HG03066 (cell line): Measurements from ENCODE around the gene BIN1.

Experiments used
- ATAC-seq: cut with Tn5 transposase; IDR thresholded peaks from one replicate; pipeline ENCODE4 v1.9.1; 2021; ENCODE audit warnings: low read depth; ENCODE audit not compliant: unreplicated experiment

The BIN1 gene

DNA sequence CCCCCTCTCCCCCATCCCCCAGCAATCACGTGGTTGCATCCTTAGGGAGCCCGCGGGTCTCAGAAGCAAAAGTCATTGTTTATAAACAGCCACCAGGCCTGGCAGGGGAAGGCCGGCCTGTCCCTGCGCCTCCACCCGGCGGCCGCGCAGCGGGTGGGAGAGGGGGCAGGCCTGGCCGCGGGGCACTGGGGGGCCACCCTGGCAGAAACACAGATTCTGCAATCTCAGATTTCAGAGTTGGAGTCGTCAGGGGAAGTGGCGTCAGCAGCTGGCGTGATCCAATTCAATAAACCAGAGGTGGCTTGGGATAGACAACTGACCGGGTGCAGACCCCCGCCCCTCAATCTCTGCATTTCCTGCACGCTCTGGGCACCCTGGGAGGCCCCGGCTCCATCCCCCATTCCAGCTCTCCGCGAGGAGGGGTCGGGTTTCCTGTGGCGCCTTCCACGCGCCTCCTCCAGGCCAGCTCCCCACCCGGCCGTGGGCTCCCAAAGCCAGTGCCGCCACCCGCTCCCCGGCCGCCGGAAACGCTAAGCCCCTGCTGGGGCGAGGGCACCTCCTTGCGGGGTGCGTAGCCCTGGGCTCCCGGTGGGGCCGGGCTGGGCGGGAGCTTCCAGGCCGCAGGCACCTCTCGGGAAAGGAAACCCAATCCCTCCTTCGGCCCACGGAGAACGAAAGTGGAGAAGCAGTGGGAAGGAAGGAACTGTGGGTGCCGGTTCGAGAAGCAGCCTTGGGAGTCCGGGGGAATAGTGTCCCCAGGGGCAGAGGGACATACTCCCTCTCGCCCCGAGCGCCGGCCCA, 1.1 kb downstream of the BIN1 start:
- no peak for ATAC-seq

GRCh38 chr2:127104881-127105655, 1.9 kb downstream of the BIN1 start:
- no peak for ATAC-seq

GRCh38 chr2:127104166-127104660, 2.7 kb downstream of the BIN1 start:
- ATAC-seq = no peak

DNA sequence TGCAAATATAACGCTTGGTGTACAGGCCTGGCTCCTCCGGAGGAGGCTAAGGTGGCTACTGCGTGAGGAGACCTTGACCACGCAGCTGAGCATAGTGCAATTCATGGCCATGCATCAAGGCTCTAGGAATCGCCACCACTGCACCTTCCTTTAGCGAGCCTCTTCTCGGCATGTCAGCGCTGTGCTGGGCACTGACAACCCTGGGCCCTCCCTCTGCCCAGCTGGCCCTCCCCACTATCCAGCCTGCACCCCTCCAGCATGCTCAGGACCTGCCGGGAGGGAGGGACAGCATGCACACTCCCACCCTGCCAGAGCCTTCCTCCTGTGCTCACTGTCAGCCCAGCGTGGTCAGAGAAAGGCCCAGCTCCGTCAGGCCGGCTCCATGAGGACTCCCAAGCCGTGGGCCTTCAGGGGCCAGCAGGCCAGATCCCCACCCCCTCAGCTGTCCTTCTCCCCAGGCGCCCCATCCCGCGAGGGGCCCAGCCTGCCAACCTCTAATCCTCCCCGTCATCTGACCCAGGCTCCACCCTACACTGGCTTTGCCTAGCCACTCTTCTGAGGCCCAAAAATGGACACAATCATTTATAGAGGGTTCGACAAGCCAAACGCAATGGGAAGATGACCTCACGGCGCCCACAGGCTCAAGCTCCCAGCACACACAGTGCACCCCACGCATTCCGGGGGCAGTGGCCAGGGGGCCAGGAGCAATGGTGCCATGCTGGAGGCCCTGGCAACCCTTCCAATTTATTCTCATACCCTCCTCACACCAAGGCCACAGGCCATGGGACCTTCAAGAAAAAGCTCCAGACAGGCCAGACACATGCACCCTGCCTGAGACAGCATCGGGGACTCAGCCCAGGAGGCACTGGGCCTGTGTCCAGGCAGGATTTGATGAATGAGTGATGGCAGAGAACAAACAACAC, 3.5 kb downstream of the BIN1 start:
- no peak for ATAC-seq

DNA sequence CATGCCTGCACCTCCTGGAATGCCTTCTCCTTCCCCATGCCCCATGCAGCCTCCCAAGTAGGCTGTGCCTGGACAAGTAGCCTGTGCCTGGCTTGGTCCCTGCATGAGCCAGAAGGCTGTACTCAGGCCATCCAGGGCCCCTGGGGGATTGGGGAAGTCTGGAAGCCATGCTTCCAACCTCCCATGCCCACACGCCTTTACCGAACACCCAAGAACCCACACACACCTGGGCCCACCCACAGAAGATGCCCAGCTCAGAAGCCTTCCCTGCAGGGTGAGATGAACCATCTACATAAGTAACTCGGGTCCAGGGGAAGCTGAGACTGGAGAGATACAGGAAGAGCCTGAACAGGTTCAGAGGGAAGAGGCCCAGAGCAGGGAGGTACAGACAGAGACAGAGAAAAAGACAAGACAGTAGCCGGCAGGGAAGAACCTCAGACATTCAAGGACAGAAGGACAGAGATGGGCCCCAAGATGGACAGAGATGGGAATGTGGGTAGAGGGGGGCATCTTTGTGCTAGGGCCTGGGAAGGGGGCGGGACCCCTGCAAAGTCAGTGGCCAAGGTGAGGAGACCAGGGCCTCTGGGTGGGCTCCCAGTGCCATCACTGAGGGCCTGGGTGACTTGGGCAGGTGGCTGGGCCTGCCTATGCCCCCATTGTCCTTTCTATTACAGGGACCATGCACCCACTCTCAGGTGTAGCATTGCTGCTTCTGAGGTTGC, 4.3 kb downstream of the BIN1 start:
- no peak for ATAC-seq

DNA sequence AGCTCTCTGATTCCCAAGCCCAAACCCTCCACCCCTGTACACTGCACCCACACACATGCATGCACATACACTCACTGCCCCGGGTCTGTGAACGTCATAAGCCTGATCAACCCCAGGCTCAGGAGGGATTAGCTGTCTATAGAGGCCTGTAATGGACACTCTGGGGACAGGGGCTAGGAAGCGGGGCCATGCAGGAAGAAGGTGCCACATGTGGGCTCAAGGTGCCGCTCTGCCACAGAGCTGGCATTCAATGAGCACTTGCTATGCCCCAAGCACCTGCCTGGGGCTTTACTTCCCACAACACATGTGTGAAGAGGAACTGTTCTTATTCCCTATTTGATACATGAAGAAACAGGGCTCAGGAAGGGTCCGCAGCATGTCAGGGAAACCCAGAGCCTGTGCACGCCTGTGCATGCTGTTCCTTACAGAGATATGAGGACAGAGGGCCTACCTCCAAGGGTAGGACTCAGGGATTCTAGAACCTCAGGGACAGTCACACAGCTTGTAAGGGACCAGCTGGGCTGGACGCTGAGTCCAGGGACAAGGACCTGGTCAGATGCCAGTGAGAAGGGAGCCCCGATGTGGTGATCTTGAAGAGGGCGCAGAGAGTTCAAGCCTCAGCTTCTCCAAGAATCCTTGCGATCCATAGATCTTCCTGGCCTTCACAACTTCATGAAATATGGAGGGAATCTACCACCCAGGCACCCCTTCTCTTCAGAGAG, 5.0 kb downstream of the BIN1 start:
- ATAC-seq = no peak

DNA sequence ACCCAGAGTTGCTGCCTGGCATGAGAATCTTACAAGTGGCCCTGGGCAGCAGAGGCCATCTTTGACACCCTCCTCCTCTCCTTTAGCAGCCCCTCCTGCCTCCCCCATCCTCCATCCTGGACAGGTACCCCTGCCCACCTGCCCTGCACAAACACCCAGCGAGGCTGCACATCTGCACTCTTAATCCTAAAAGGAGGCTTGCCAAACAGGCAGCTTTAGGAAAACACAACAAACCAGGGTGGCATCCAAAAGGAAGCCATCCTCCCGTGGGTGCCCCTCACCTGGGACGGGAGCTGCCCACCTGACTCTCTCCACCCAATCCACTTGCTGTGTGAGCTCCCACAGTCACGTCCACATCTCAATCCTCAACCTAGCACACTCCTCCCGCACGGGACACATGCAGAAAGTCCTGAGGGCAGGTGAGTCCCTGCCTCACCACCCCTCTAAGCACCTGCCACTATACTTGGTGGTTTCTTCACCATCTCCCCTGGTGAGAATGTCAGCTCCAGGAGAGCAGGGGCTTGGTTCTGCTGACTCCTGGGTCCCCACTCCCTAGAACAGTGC, 5.8 kb downstream of the BIN1 start:
- no peak for ATAC-seq

- no peak for ATAC-seq
Measured at GRCh38 chr2:127100251-127101047, 6.5 kb downstream of the BIN1 start.

DNA sequence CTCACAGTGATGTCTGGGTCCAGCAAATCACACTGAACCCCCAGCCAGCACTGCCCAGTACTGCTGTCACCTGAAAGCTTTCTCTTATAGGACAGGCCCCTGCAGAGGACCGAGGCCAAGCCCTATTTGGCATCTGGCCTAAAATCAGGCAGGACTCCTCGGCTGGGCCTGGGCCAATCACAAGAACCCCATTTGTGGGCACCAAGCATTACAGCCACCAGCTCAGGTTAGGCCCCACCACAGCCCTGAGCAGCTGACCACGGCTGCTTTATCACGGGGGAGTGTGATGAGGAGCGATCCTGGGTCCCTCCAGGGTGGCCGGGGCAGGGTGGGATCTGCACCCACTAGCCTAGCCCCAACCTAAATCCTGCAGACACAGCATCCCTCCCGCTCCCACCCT, 8.2 kb downstream of the BIN1 start:
- ATAC-seq = no peak

DNA sequence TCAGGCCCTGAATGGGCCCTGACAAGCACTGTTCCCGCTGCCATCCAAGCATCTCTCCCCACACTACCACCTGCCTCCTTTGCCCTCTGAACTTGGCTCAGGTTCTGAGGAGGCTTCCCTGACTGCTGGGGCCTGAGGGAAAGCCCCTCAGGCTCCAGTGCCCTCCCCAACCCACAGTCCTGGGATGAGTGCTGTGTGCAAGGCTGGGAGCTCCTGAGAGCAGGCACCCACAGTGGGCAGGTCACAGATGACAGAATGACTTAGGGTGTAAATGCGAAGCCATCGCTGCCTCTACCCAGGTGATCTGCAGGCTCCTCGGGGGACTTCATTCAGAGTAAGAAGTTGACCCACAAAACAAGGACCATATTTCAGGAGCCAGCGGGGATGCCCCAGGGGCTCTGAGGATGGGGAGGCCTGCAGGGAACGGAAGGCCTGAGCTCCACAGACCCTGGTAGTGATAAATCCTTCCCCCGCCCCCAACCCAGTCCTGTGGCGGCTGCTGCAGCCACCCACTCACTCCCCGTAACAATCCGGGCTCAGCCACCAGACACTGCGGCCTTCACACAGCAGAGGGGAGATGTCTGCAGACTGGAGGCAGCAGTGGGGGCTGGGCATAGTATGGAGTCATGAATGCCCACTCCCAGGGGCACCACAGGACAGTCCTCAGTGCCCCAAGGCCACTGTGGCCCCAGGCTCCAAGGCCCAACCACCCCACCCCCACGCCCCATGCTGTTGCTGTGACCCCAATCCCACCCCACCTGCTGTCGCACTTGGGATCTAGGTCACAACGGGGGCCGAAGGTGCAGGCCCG, 8.9 kb downstream of the BIN1 start:
- no peak for ATAC-seq

DNA sequence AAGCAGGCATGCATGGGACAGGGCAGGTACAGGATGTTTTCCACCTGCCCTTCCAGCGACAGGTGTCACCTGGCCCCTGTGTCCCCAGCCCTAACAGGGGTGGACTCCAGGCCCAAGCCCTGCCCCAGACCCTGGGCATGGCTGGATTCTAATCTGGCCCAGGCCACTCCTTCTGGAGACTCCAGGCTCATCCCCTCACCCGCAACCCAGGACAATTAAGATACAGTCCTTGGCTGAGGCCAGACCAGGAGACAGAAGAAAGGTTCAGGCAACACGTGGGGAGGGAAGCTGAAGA, 9.5 kb downstream of the BIN1 start:
- no peak for ATAC-seq

GRCh38 chr2:127096718-127097470, 10.1 kb downstream of the BIN1 start:
- ATAC-seq = no peak

DNA sequence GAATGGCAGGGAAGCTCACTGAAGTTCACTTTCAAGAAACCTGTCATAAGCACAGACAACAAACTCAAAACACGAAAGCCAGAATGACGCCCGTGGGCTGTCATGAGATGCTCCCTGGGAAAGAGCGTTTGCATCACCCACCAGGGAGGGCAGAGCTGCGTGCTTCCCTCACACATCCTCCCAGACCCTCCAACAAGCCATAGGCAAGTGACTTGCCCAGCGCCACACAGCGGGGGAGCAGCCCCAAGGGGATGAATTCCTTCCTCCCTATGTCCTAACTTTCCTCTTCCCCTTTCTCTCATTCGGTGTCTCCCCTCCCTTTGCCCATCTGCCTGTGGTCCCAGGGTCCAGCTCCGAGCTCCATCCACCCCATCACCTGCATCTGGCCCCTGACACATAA, 10.7 kb downstream of the BIN1 start:
- ATAC-seq = no peak

DNA sequence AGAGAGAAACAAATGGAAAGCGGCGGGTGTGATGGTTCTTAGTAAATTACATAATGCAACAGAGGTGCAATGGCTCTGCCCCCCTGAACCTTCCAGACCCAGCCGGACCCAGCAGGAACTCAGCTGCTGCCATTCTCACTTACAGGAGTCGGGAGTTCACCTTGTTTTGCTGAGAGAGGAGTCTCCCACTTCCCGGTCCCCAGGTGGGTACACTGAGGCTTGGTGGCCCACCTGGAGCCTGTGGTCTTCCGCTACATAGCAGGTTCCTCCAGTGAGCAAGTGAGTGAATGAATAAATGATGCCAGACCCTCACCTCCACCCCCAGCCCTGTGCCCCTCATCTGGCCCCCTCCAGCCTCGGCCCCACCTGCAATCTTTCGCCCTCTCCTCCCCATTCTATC, 11.2 kb downstream of the BIN1 start:
- ATAC-seq = no peak

DNA sequence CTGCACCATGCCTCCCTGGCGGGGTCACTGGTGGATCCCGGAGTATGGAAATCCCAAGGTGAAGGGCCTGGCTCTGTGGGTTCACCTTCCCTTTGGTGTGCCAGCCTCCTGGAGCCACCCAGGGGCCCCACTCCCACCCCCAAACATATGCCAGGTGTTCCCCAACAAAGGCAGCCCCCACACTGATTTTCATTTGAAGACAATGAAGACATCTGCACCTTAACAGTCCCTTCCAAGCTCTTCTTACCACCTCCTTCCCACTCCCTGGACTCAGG, 11.7 kb downstream of the BIN1 start:
- no peak for ATAC-seq

DNA sequence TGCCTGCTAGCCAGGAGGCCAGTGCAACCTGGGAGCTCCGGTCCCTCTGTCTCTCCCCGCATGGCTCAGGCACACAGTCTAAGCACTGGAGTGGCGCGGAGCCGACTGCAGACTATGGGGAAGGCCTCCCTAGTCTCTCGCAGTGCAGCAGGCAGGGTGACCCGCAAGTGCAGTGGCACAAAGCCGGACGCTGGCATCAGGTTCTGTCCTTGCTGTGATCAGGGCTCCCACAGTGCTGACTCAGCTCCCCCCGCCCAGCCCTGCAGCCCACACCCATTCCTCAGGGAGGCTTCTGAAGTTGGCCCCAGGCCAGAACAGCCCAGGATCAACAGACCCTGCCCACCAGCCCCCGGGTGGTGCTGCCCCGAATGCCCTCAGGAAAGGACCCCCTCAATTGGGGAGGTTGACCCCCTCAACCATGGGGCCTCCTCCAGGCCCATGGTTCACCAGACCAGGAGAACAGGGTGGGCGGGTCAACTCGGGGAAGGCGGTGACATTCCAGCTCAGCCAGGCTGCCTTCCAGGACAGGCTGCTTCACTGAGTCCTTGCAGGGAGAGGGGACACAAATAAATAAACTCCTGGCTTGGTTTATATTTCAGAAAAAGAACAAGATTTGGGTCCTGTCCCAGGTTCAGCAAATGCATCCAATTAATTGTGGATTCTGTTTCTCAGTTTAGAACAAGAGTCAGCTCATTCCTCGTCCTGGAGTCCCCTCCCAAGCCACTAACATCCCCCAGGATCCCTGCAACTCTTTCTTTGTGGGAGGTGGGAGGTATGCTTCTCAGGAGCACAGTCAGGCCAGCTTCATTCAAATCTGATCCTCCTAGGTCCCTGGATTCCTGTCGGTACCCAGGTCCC, 12.2 kb downstream of the BIN1 start:
- ATAC-seq = no peak
